ENCODE results near the gene UBAC1.

GRCh38 chr9:135927195-135928013 is 33.8 kb downstream of the UBAC1 start:
- TF ChIP-seq CTCF (IDR thresholded peaks at IDR 0.05; ENCODE audit: low read depth, low read length, poor library complexity, severe bottlenecking) = no peak
- TF ChIP-seq EZH2phosphoT487 (IDR thresholded peaks at IDR 0.05; ENCODE audit: borderline replicate concordance, low read length) = no peak
